ENCODE data around the gene TLK1. TPM values are rescaled to one million over a fixed set of nuclear protein-coding genes. Genes with fewer than 3 reads are reported as not detected.

The TLK1 gene
- total and polyA plus RNA-seq, 4 donors, result 8.5 to 54.4 (median 27.3) TPM

- peaks cover 0 to 6% (median 0%) of the 10 kb centered on the region in 5 donors for H3K4me1 ChIP-seq (ENCODE audit: control insufficient read depth in 5 of 5, insufficient read depth in 5 of 5, low read length in 5 of 5)
- H3K9ac ChIP-seq (ENCODE audit: insufficient read depth in 1 of 2, low read length in 2 of 2), result no peak overlapping the region
- H3K27me3 ChIP-seq (ENCODE audit: control insufficient read depth in 3 of 3, insufficient read depth in 3 of 3, low read length in 2 of 3), result no peaks in the 10 kb centered on the region
- ATAC-seq (ENCODE audit: insufficient read depth, low FRiP score), result no peak
- H3K27ac ChIP-seq (ENCODE audit: low read depth in 1 of 2, low read length in 1 of 2), result no peak overlapping the region
- no peak overlapping the region for H3K4me3 ChIP-seq
- no peak for TF ChIP-seq CTCF (IDR thresholded peaks at IDR 0.05; ENCODE audit: control extremely low read depth, extremely low read depth)
- DNase-seq, result no peak
- WGBS, 2 donors, result 87 to 88% methylated on average over 5 of the region's 5 CpGs
- no peaks in the 10 kb centered on the region for H3K9me3 ChIP-seq (ENCODE audit: control insufficient read depth in 4 of 4, insufficient read depth in 3 of 4, low read length in 3 of 4)
- peaks cover 14 to 56% (median 36%) of the 10 kb centered on the region in 4 donors for H3K36me3 ChIP-seq (ENCODE audit: control insufficient read depth in 4 of 4, insufficient read depth in 4 of 4, low read length in 4 of 4)
Observed at GRCh38 chr2:170963386-170963785, 197.3 kb downstream of the TLK1 start.

- TF ChIP-seq CTCF (IDR thresholded peaks at IDR 0.05; ENCODE audit: control extremely low read depth, extremely low read depth), result no peak
- Histone ChIP-seq H3K9ac (ENCODE audit: insufficient read depth in 1 of 2, low read length in 2 of 2) (no peak overlapping the region), H3K27me3 (ENCODE audit: control insufficient read depth in 3 of 3, insufficient read depth in 3 of 3, low read length in 2 of 3) (no peaks in the 10 kb centered on the region), H3K4me3 (no peak overlapping the region), H3K4me1 (ENCODE audit: control insufficient read depth in 5 of 5, insufficient read depth in 5 of 5, low read length in 5 of 5) (no peaks in the 10 kb centered on the region), H3K27ac (ENCODE audit: low read depth in 1 of 2, low read length in 1 of 2) (no peak overlapping the region), H3K36me3 (ENCODE audit: control insufficient read depth in 4 of 4, insufficient read depth in 4 of 4, low read length in 4 of 4) (peaks cover 25 to 52% (median 35%) of the 10 kb centered on the region in 4 donors), H3K9me3 (ENCODE audit: control insufficient read depth in 4 of 4, insufficient read depth in 3 of 4, low read length in 3 of 4) (no peaks in the 10 kb centered on the region)
- ATAC-seq (ENCODE audit: insufficient read depth, low FRiP score) (no peak), DNase-seq (no peak)
- 65 to 71% methylated on average over 4 of the region's 4 CpGs for WGBS, 2 donors
Observed at GRCh38 chr2:170953941-170954340, 206.8 kb downstream of the TLK1 start.

- 72 to 84% methylated on average over 4 of the region's 4 CpGs for WGBS, 2 donors
- peaks cover 0 to 2% (median 0%) of the 10 kb centered on the region in 5 donors for H3K4me1 ChIP-seq (ENCODE audit: control insufficient read depth in 5 of 5, insufficient read depth in 5 of 5, low read length in 5 of 5)
- TF ChIP-seq CTCF (IDR thresholded peaks at IDR 0.05; ENCODE audit: control extremely low read depth, extremely low read depth), result no peak
- no peak for DNase-seq
- ATAC-seq (ENCODE audit: insufficient read depth, low FRiP score), result peak; percentile 75
- no peak overlapping the region for H3K9ac ChIP-seq (ENCODE audit: insufficient read depth in 1 of 2, low read length in 2 of 2)
- H3K36me3 ChIP-seq (ENCODE audit: control insufficient read depth in 4 of 4, insufficient read depth in 4 of 4, low read length in 4 of 4), result peaks cover 18 to 38% (median 27%) of the 10 kb centered on the region in 4 donors
- no peaks in the 10 kb centered on the region for H3K9me3 ChIP-seq (ENCODE audit: control insufficient read depth in 4 of 4, insufficient read depth in 3 of 4, low read length in 3 of 4)
- no peak overlapping the region for H3K27ac ChIP-seq (ENCODE audit: low read depth in 1 of 2, low read length in 1 of 2)
- H3K27me3 ChIP-seq (ENCODE audit: control insufficient read depth in 3 of 3, insufficient read depth in 3 of 3, low read length in 2 of 3), result no peaks in the 10 kb centered on the region
- no peak overlapping the region for H3K4me3 ChIP-seq
Observed at GRCh38 chr2:170950221-170950761, 210.4 kb downstream of the TLK1 start.

GRCh38 chr2:170949415-170949814 lies 211.3 kb downstream of the TLK1 start:
- no peaks in the 10 kb centered on the region for H3K9me3 ChIP-seq (ENCODE audit: control insufficient read depth in 4 of 4, insufficient read depth in 3 of 4, low read length in 3 of 4)
- no peak for TF ChIP-seq CTCF (IDR thresholded peaks at IDR 0.05; ENCODE audit: control extremely low read depth, extremely low read depth)
- 84 to 86% methylated on average over 5 of the region's 5 CpGs for WGBS, 2 donors
- H3K27me3 ChIP-seq (ENCODE audit: control insufficient read depth in 3 of 3, insufficient read depth in 3 of 3, low read length in 2 of 3), result no peaks in the 10 kb centered on the region
- no peak for DNase-seq
- H3K4me1 ChIP-seq (ENCODE audit: control insufficient read depth in 5 of 5, insufficient read depth in 5 of 5, low read length in 5 of 5), result peaks cover 0 to 2% (median 0%) of the 10 kb centered on the region in 5 donors
- ATAC-seq (ENCODE audit: insufficient read depth, low FRiP score), result no peak
- peaks cover 14 to 33% (median 19%) of the 10 kb centered on the region in 4 donors for H3K36me3 ChIP-seq (ENCODE audit: control insufficient read depth in 4 of 4, insufficient read depth in 4 of 4, low read length in 4 of 4)
- no peak overlapping the region for H3K27ac ChIP-seq (ENCODE audit: low read depth in 1 of 2, low read length in 1 of 2)
- H3K4me3 ChIP-seq, result no peak overlapping the region
- peak overlapping the region in 1 of 2 donors; percentile 16 for H3K9ac ChIP-seq (ENCODE audit: insufficient read depth in 1 of 2, low read length in 2 of 2)

Measured in lung (tissue), 12 donors.